Esophagus muscularis mucosa (tissue), 4 donors: ENCODE results near the gene SLC8A1.

Experiments
- CTCF ChIP-seq, 3 experiments: fragments of 200-600 bp in 2 of 3; fragments of 450-650 bp in 1 of 3; sonication (generic) in 2 of 3; IDR thresholded peaks; one replicate each; pipeline ENCODE4 v1.5.1; 2017 to 2019; ENCODE audit warnings: antibody characterized with exemption in 3 of 3, mild to moderate bottlenecking in 2 of 3, moderate library complexity in 1 of 3
- EP300 ChIP-seq: sonication (generic); formaldehyde crosslinking; IDR thresholded peaks from one replicate; pipeline ENCODE4 v1.6.1; 2017; ENCODE audit warnings: antibody characterized with exemption
- POLR2AphosphoS5 ChIP-seq, 2 donors: sonication (generic); formaldehyde crosslinking; IDR thresholded peaks; one replicate each; pipeline ENCODE4 v1.6.1; 2017; ENCODE audit warnings: antibody characterized with exemption in 2 of 2

- no peak for TF ChIP-seq CTCF (IDR thresholded peaks at IDR 0.05)
- TF ChIP-seq EP300: no peak
- no peak for TF ChIP-seq POLR2AphosphoS5 (IDR thresholded peaks at IDR 0.05)
Measured at GRCh38 chr2:40102447-40102846, 349.4 kb downstream of the SLC8A1 start.
